GM18511 (cell line): ENCODE data around the gene FAM228A.
"Not testable (repeated sequence)": the region's sequence is repeated elsewhere in the genome, so short reads cannot be mapped to it uniquely, and the experiment has no call there.

Source experiments
- ATAC-seq: cut with Tn5 transposase; IDR thresholded peaks from one replicate; pipeline ENCODE4 v1.9.1; 2021; ENCODE audit warnings: mild to moderate bottlenecking, moderate library complexity; ENCODE audit not compliant: unreplicated experiment

FAM228A gene

DNA sequence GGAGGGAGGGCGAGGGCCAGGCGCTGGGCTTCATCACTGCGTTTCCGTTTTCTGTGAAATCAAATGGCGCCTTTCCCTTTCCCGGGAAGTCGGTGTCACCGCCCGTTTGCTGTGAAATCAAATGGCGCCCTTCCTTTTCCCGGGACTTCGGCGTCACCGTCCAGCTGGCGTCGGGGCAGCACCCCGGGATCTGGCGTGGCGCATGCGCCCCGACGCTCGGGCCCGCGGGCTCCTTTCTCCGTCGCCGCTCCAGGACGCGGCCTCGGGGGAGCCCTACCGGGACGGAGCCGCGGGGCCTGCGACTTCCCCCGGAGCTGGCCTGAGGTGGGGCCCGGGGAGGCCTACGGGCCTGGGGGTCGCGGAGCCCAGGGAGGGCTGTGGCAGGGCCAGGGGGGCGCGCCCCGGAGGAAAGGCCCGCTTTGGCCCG lies at the start of gene FAM228A:
FAM228A (plus strand) TSS at position 203 of the 427 bp plus-strand sequence. CDS start 428 bp downstream, outside the sequence.
- no peak for ATAC-seq

DNA sequence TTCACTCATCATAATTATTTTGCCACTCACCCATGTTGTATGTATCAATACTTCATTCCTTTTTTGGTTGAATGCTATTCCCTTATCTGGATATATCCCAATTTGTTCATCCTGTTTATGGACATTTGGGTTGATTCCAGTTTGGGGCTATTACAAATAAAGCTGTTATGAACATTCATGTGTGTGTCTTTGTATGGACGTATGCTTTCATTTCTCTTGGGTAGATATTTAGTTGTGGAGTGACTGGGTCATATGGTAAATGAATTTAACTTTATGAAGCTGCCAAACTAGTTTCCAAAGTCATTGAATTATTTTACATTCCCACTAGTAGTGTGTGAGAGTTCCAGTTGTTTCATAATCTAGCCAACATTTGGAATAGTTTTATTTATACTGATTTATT lies 48.9 kb upstream of the FAM228A start:
- ATAC-seq = no peak

DNA sequence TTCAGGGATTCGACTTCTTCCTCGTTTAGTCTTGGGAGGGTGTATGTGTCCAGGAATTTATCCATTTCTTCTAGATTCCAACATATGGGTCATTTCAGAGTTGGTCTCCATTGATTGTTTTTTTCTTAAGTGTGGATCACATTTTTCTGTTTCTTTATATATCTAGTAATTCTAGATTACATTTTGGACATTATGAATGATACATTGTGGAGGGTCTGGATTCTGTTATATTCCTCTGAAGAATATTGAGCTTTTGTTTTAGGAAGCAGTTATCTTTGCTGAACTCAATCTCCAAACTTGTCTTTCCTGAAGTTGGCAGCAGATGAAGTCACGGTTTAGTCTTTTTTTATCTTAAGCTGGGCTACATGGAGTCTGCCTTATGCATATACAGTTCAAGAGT lies 42.3 kb upstream of the FAM228A start:
- no peak for ATAC-seq

DNA sequence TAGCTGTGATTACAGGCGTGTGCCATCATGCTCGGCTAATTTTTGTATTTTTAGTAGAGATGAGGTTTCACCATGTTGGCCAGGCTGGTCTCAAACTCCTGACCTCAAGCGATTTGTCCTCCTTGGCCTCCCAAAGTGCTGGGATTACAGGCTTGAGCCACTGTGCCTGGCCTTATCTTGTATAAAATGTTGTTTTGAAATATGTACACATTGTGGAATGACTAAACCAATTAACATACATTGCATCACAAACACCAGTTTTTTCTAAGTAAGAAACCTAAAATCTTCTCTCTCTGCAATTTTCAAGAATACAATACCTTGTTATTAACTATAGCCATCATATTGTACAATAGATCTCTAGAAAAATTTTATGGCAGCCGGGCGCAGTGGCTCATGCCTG lies 34.5 kb upstream of the FAM228A start:
- not testable (repeated sequence) for ATAC-seq

DNA sequence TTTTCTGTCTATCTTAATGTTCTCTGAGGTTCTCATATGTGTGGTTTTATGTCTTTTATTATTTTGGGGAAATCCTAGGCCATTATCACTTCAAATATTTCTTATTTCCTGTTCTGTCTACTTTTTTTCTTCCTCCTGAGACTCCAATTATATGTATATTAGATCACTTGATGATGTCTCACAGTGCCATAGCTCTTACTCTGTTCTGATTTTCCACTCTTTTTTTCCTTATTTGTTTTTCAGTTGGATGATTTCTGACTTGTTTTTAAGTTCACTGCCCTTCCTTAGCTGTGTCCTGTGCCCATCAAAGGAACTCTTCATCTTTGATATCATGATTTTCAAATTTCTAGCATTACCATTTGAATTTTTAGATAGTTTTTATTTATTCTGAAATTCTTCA lies 27.5 kb upstream of the FAM228A start:
- no peak for ATAC-seq

DNA sequence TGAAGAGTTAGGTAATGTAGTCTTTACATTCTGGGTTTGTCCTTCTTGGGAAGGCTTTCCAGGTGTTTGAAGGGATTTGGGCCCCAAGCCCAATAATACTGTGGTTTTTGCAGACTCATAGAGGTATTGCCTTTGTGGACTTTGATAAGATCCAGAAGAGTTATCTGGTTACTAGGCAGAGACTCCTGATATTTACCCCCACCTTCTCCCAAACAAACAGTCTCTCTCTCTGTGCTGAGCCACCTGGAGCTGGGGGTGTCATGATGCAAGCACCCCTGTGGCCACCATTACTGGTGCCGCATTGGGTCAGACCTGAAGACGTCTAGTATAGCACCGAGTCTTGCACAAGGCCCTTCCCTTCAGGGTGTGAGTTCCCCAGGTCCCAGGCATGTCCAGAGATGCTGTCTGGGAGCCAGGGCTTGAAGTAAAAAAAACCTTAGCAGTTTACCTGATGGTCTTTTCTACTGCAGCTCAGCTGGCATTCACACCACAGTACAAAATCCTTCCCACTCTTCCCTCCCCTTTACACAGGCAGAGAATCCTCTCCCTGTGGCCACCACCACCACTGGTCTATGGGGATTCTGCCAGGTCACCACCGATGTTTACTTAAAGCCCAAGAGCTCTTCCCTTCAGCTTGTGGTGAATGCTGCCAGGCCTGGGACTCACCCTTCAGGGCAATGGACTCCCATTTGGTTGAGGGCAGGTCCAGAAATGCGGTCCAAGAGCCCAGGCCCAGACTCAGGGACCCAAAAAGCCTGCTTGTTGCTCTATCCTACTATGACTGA lies 22.2 kb upstream of the FAM228A start:
- ATAC-seq = no peak

DNA sequence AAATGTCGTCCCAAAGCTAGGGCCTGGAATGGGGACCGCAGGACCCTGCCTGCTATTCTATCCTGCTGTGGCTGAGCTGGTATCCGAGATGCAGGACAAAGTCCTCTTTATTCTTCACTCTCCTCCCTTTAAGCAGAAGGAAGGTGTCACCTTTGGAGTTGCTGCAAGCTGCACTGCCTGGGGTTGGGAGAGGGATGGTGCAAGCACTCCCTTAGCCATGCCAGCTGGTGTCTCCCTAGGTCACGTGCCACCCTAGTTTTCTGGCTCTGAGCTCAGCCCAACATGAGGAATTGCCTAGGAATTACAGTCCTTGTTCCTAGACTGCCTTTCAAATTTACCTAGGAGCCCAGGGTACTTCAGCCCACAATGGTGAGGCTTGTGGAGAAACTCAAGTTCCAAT lies 21.4 kb upstream of the FAM228A start:
- no peak for ATAC-seq

DNA sequence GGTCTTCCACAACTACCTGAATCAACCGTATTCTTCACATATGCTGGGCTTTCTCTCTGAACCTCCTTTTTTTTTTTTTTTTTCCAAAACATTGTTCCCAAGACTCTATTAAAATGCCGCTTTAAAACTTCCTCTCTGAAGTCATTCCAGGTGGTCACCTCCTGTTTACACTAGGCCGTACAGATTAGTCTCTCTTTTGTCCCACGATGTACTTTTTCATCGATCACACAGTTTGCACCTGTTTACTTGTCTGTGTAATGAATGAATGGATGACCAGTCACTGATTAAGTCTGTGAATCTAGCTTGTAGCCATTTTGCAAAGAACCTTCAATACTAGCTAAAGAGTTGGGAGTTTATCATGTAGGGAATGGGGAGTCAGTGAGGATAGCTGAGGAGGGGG lies 16.7 kb upstream of the FAM228A start:
- no peak for ATAC-seq

DNA sequence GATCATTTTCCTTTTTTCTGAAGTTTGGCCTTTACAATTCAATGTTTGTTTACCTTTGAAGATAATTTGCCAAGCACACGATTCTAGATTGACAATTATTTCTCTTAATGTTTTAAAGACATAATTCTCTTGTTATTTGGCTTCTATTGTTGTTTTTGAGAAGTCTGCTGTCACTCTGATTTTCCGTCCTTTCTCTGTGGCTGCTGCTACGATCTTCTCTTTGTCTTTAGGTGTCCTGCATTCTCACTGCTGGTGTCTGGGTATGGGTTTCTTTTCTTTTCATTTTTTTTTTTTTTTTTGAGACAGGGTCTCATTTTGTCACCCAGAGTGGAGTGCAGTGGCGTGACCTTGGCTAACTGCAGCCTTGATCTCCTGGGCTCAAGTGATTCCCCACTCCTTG lies 15.1 kb upstream of the FAM228A start:
- no peak for ATAC-seq

DNA sequence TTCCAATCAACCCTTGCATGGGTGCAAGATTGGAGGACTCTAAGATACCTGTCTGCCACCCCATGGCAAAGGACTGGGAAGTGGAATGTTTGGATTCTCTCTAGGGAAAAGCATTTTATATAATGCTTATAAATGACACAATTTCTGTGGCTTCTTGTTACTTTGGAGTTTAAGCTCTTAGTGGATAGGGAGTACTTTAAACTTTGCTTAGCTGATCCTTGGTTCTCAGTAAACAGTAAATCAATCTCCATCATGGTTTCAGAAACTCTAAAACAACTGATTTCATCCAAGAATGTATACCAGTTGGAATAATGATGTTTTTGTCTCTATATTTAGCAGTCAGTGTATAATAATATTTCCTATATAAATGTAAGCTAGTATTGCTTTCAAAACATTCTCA lies 14.1 kb upstream of the FAM228A start:
- no peak for ATAC-seq

DNA sequence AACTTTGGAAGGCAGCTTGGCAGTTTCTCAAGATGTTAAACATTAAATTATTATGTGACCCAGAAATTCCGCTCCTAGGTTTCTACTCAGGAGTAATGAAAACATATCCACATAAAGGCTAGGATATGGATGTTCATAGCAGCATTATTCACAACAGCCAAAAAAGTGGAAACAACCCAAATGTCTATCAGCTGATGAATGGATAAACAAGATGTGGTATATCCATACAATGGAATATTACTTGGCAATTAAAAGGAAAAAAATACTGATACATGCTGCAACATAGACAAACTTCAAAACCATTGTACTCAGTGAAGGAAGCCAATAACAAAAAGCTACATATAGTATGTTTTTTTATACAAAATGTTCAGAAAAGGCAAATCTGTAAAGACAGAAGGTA lies 12.4 kb upstream of the FAM228A start:
- ATAC-seq = no peak

DNA sequence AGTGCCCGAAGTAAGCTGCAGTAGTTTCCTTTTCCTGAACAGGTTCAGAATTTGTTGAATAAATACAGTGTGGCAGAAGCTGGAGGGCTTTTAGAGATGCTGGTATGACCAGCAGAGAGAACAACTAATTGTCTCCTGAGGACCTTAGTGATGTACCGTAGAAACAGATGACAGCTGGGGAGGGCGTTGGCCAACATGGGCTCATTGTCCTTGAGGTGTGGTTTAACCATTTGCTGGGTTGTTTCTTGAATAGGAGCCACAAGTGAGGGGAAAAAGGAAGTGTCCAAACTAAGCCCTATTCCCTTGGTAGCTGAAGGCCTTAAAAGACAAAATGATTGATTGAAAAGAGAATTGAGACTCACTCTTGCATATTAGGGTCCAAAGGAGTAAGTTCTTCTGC lies 11.7 kb upstream of the FAM228A start:
- ATAC-seq = no peak

DNA sequence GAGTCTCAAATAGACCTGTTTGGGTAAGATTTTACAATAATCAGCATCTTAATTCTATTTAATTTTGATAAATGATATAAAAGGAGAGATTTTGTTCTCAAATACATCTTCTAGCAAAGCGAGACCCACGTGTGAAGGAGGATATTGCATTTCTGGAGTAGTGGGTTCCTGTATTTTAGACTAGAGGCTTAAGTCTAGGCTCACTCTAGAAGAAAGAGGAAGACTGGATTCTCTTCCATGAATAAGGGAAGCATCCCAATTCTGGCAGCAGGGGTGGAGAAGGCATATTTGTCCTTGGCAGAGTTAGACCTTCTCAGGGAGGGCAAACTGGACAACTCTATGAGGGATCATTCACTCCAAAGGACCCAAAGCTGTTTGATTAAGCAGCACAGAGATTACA lies 11.3 kb upstream of the FAM228A start:
- ATAC-seq = no peak

DNA sequence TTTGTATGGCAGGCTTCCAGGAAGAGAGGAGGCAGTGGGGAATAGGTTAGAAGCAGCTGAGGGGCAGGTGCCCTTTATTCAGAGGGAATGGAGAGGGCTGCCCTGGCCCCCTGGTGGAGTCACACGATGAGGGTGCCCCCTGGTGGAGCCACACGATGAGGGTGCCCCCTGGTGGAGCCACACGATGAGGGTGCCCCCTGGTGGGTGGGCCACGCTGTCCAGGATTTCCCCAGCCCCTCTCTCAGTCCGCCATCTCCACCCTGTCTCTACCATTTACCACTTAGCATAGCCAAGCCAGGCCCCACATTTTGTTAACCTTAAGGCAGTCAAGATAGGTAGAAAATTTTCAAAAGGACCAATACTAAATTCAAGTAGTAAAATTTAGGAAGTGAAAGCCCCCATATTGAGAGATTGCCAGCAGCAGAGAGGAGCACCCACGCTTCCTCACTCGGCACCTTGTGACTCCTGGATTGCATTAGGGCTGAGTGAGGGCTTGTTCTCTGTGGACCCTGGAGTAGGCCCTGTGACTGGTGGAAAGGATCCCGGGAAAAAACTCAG lies 10.4 kb upstream of the FAM228A start:
- ATAC-seq = peak; percentile 84

DNA sequence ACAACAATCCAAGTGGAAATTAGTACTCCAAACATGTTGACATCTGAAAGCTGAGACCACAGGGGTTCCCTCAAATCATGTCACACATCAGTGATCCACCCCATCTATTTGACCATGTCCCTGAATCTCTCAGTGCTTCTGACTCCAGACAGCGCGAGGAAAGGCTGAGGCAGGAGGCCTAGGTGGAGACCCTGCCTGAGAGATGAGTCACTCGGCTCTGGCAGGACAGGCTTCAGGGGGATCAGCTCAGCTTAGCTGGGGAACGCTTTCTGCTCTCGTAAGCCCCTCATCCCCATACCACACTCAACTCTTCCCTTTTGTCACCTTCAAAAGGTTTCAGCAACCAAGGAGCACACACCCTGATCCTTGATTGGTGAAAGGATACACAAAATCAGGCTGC lies 5.8 kb upstream of the FAM228A start:
- no peak for ATAC-seq

DNA sequence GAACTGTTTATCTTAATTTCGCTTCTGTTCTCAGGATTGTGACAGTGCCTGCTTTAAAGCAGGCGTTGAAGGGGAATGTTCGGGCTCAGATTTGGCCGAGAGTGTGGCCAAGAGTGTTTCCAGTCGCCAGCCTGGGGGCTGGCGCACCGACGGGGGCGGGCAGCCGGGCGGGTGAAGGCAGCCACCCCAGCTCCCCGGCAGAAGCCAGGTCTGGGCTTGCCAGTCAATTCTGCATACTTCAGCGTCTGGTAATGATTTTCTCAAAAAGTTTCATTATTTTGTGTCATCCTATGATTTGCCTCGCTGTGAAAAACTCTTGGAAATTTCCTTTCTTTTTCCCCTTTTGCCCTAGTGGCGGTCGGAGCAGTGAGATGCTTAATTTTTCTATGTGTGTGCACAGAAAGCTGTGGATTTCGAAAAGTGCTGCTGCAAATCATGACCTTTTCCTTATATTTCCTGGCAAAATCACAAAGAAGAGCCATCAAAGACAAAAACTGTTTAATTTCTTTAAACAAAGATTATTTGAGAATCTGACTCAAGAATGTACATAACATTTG lies 856 bp downstream of the FAM228A start:
- ATAC-seq = no peak

DNA sequence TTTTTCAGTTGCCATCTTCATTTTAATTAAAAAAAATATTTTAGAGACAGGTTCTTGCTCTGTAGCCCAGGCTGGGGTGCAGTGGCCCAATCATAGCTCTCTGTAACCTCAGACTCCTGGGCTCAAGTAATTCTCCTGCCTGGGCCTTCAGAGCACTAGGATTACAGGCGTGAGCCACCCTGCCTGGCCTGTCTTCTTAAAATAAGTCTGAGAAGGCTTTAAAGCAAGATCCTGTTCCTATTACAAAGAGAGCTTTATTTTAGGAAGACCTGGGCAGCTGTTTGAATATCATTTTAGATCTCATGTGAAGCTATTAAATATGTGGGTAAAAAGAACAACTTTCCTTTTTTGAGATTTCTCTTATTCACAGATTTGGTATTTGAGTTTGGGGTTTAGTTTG lies 1.5 kb downstream of the FAM228A start:
- no peak for ATAC-seq

DNA sequence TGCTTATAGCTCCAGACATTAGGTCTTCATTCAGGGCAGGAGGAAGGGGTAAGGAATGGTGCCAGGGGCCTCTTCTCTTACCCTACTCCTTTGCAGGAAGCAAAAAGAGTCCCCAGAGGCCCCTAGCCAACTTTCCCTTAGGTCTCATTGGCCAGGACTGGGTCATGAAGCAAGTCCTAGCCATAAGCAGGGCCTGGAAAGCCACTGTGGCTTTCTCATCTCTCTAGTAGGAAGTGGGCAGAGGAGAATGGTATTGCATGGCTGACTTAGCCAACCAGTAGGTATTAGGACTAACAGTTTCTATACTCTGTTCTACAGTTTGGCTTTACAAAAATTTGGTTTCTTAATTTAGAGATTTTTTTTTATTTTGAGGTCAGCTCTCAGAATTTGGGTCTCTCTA lies 4.8 kb downstream of the FAM228A start:
- ATAC-seq = no peak

DNA sequence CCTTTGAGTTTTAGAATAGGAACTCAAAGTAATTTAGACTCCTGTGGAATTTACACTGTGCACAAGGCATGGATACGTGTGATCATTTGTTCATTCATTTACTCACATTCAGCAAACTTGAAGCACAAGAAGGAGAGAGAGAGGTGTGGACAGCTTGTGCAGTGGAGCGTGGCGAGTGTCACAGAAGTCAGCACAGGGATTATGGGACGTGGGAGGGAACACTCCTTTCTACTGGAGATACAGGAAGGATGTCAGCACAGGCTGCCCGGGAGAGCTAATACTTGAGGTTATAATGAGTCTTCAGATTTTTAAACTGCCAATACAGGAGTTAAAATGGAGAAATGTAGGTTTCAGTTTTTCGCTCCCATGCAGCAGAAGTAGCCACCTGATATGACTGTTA lies 7.0 kb downstream of the FAM228A start:
- no peak for ATAC-seq

DNA sequence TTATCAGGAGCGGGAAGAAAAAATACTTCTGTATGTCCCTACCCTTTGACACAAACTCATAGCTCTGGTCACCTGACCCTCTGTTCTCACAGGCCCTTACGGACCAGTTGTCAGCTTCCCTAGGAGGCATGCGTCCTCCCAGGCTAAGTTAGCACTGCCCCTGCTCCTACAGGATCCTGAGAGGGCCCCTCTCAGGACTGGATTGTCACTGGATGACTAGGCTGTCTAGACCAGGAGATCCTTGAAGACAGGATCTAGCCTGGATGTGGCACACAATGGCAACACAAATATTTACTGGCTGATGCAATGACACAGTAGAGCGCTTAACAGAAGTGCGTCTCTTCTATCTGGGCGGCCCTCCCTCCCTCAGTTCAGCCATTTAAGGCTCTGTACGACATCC lies 7.7 kb downstream of the FAM228A start:
- no peak for ATAC-seq

DNA sequence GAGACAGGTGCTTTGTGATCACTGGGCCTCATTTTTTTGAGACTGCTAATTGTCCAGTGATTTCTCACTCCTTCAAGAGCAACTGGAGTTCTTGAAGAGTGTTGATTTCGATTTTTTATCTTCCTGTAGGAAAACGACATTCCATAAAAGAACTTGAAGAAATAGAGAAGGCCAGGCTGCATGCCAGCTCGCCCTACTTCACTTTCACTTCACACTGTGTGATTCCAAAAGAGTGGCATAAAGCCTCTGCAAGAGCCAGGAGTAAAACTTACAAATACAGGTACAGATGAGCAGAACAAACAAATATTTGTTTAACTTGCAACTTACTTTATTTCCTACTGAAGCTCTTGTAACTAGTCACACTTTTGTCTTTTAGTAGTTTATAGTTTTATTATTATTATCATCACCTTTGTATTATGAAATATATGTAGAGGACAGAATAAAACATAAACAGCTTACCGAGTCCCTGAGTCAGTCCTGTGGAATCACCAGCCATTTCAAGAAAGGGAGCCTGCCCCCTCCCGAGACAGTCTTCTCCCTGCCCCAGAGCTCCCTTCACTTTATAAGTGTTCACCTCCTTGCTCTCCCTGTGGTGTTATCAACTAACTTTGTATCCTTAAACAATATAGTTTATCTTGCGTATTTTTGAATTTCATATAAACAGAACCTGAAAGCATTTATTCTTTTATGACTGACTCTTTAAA lies 8.7 kb downstream of the FAM228A start:
- no peak for ATAC-seq

DNA sequence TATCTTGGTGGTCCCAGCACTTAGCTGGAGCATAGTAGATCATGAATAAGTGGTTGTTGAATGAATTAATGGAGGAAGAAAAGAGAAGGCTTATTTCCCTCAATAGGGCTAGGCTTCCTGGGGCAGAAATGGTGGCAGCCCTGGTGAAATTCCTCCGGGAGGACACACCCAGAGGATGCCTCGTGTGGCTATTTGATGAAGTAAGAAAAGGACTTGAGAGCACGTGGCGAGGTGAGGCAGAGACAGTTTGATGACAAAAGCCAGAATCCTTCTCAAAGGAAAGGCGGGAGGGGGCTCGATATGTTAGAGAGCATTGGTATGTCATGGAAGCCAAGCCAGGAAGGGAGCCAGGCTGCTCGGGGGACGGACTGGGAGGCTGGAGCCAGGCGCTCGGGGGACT lies 14.7 kb downstream of the FAM228A start:
- ATAC-seq = no peak
